ENCODE data around the gene MYADML2.
A peak's percentile ranks its signal among the peaks of the same experiment; 100 is the strongest.
"Not testable (repeated sequence)": the region's sequence is repeated elsewhere in the genome, so short reads cannot be mapped to it uniquely, and the experiment has no call there.

The MYADML2 gene
- total RNA-seq = 0 to 0.04 (median 0) reads per million in 18 experiments

GRCh38 chr17:81947189-81947588 lies at the start of gene MYADML2:
Gene MYADML2 (minus strand): TSS chr17:81947233. CDS start chr17:81941741, 5,492 bp downstream.
- no peak for DNase-seq

GRCh38 chr17:81996232-81996756 lies 49.3 kb upstream of the MYADML2 start:
- no peak for DNase-seq

DNA sequence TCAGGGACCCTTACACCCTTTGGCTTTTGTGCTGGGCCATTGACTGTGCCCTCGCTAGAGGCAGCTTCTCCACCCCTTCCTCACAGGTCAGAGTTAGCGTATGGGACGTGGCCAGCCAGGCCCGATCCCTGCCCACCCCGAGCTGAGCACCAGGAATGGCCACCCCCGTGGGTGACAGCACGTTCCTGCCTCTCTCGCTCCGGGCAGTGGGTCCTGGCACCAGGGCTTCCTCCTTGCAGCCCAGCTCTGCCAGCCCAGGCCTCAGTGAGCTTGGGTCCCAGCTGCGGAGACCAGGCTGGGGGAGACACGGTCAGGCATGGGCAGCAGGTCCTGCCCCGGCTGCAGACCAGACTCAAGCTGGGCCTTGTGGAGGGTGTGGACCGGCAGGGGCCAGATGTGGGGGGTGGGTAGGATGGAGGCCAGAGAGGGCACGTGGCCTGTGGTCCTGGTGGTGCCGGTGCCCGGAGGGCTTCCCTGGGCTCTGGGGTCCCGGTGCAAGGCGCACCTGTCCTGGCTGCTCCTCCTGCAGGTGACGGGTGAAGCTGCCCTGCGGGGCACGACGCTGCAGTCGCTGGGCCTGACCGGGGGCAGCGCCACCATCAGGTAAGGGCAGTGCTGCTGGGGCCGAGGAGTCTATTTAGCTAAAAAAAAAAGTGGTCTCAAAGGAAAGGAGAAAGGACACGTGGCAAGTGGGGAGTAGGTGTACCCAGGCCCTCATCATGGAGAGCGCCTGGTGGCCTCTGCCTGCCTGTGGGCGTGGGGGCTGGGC lies 48.6 kb upstream of the MYADML2 start:
- no peak for DNase-seq

DNA sequence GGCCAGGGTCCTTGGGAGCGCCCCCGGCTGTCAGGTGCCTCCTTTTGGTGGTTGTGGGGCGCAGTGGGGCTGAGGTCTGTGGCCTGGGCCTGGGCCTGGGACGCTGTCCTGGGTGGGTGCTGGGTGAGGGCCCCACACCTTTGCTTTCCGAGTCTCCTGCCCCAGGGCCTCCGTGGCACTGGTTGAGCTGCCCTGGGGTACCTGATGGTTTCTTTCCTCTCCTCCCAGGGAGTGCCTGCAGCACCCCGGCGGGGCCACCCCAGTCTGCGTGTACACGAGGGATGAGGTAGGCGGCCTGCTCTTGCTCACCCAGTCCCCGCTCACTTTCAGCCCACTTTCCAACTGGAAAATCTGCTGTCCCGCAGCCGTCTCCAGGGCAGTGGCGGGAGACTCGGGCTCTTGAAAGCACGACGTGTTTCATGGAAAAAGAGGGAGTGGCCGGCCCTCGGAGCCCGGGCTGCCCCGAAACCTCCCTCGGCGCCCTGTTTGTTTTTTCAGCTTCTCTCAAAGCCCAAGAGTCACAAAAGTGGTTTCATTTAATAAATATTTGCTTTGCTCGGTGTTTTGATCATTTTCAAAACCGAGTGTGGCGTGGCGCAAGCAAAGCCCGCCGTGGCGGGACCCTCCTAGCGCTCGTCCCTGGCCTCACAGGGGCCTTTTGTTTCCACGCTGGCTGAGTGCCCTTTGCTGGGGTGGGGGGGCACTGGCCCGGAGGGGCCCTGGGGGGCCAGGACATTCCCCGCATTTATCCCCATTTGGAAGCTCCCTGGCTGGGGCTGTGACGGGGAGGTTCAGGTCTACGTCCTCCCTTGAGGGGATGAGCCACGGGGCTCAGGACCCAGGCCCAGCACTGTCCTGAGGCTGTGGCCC lies 47.8 kb upstream of the MYADML2 start:
- DNase-seq = no peak

DNA sequence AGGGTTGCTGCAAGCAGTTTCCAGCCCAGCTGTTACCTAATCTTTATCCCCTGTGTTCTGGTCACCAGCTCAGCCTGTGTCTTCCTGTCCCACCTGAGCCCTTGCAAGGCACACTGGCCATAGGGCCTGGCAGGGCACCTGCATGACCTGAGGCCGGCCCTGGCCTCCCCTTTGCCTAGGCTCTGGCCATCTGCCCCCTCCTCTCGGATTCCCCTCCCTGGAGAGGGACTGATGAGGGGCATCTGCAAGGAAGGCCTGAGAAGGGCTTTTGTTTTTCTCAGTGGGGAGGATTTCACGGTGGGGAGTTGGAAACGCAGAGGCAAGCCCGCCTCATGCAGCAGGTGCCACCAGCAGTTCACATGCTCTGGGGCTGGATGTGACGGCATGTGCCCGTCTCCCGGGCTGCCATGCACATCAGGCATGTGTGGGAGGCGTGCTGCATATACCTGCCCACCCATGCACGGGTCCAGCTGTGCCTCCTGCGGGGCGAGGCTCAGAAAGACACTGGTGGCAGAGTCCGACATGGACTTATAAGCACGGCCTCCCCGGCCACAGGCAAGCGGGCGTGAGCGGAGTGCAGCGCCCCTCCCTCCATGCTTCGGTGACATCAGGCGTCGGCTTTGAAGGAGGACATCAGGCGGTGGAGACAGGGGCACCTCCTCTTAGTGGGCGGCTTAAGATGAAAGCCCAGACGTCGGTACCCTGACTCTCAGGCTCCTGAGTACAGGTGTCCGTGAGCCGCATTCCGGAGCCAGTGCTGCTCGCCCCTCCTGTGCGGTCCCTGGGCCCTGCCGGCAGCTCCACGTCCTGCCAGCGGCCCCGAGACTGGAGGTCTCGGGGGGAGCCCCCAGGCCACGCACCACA lies 46.9 kb upstream of the MYADML2 start:
- DNase-seq = no peak

GRCh38 chr17:81992306-81993102 lies 45.5 kb upstream of the MYADML2 start:
- DNase-seq = no peak

DNA sequence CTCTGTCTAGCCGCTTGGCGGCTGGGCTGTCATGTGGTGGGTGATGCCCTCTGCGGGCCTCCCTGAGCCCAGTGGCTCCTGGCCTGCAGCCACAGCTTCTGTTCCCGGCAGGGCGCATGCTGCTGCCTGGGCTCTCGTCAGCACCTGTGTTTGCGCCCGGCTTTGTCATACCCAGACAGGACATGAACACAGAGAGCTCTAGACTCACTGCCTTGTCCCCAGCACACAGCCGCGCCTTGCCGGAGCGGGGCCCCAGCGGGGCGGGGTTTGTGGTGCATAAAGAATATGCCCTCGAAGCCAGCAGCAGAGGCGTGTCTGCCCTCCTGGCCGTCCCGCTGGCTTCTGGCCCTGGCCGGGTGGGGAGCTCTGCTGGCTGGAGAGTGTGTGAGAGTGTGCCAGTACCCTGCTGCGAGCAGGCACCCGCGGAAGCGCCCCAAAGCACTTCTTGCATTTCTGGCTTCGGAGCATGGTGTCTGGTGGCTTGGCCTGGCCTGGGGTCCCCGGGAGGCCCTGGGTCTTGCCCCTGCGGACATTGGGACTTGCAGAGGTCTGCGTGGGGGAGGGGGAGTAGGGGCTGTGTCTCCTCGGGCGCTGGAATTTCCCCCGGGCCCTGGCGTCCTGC lies 44.8 kb upstream of the MYADML2 start:
- no peak for DNase-seq

GRCh38 chr17:81990836-81991683 lies 44.0 kb upstream of the MYADML2 start:
- no peak for DNase-seq

DNA sequence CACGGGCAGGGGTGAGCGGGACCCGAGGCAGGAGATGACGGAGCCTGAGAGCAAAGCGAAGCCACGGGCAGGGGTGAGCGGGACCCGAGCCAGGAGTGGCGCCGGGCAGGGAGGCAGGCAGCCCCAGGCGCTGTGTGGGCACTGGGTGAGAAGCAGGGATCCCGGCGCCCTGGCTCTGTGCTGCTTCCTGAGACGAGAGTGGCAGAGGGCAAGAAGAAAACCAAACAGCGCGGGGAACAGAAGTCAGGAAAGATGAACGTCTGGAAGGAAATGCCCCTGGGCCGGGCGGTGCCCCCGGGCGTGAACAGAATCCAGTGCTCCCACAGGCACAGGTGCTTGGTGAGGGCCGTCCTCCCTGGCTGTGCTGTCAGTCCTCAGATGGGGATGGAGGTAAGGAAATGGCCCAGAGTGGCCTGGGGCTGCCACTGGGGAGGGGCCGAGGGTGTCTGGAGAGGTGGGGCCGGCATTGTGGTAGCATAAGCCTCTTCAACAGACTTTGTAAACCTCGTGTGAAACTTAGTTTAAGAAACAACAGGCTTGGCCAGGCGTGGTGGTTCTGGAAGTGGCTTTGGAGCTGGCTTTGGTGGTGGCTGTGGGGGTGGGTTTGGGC lies 40.2 kb upstream of the MYADML2 start:
- no peak for DNase-seq

DNA sequence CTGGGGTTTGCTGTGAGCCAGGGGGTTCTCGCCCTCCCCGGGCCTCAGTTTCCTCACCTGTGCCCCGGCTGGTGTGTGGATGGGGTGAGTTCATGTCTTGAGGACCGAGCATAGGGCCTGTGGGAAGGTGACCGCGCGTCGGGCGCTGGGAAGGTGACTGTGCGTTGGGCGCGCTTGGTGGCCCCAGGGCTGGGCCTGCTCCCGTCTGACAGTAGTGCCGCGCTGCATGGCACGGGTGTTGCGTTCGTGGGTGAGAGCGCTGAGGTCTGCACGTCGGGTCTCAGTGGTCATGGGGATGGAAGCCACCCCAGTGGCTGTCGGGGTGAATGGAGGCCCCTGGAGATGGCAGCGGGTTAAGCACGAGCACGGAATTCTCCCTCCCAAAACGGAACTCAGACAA lies 39.6 kb upstream of the MYADML2 start:
- DNase-seq = no peak

DNA sequence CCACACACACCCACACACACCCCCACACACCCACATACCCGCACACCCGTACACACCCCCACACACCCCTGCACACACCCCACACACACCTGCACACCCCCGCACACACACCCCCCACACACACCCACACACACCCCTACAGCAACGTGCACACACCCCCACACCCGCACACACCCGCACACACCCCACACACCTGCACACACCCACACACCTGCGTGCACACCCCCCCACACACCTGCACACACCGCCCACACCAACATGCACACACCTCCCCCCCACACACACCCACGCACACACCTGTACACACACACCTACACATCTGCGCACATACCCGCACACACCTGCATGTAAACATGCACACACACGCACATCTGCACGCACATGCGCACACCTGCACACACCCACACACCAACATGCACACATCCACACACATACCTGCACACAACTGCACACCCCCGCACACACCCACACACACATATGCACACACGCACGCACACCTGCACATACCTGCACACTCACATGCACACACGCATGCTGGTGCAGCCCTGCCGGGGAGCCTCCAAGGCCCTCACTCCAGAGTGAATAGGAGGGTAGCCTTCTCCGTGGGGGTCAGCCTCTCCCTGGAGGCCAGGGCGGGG lies 37.9 kb upstream of the MYADML2 start:
- no peak for DNase-seq

- DNase-seq = peak; percentile 30 to 58
Observed at GRCh38 chr17:81983639-81984373, 36.8 kb upstream of the MYADML2 start.

GRCh38 chr17:81983011-81983638 lies 36.1 kb upstream of the MYADML2 start:
- DNase-seq = no peak

DNA sequence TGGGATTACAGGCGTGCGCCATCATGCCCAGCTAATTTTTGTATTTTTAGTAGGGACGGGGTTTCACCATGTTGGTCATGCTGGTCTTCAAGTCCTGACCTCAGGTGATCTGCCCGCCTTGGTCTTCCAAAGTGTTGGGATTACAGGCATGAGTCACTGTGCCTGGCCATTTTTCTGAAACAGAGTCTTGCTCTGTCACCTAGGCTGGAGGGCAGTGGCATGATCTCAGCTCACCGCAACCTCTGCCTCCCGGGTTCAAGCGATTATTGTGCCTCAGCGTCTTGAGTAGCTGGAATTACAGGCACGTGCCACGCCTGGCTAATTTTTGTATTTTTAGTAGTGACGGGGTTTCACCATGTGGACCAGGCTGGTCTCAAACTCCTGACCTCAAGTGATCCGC lies 34.5 kb upstream of the MYADML2 start:
- DNase-seq = not testable (repeated sequence)

DNA sequence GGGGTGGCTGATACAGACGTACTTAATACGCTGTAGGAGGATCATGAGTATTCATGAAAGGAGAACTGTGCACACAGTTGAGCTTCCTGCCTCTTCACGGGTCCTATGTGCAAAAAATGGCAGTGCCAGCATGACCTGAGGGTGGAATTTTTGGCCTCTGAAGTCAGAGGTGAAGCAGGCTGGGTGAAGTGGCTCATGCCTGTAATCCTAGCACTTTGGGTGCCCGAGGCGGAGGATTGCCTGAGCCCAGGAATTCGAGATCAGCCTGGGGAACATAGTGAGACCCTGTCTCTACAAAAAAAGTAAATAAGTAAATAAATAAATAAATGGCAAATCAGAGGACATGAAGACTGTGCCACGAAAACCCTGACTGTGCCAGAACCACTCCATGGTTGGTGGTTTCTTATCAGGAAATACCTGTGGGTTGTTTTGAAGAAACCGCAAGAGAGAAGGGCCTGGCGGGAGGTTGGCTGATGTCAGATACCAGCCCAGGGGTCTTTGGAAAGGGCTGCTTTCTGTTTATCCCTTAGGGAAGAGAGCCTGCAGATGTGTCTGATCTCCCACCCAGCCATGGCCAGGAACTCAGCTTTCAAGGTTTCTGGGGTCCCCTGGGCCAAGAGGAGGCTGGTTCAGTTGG lies 33.8 kb upstream of the MYADML2 start:
- DNase-seq = no peak

DNA sequence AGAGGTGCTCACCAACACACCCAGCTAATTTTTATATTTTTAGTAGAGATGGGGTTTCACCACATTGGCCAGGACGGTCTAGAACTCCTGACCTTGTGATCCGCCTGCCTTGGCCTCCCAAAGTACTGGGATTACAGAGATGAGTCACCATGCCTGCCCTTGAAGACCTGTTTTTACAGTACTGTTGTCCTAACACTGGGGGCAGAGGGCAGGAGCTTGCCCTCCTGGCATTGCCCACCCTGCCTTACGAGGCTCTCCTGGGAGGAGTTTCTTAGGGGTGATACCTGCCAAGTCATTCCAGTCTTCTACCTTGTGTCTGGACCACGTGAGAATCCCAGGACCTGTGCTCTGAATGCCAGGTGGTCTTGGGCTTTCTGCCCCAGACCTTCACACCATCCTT lies 33.1 kb upstream of the MYADML2 start:
- no peak for DNase-seq

- DNase-seq = no peak
Observed at GRCh38 chr17:81978524-81979298, 31.7 kb upstream of the MYADML2 start.

Measured in inflammatory macrophage (primary cell).